Activated T-cell treated with anti-CD3 and anti-CD28 coated beads, Interleukin-2, amount 50 U/mL, for 72 hours (primary cell): ENCODE results near the gene VAT1. TPM values are rescaled to one million over a fixed set of nuclear protein-coding genes. Genes with fewer than 3 reads are reported as not detected.

ENCODE experiments used
- ATAC-seq, 2 donors: fragments of 150-1000 bp; cut with Tn5 transposase; replicated peaks in 1 of 2; 2 replicates each; pipeline ENCODE4 v1.10.0; 2021; ENCODE audit warnings: moderate library complexity in 2 of 2, mild to moderate bottlenecking in 1 of 2
- DNase-seq, 2 donors: peaks; one replicate each; pipeline ENCODE4 v3.0.0; 2021 to 2022; ENCODE audit warnings: mixed read lengths in 1 of 2
- H3K27ac Mint-ChIP-seq: one replicate; pipeline ENCODE4 v1.8.0; 2022; ENCODE audit warnings: mild to moderate bottlenecking, moderate library complexity, mixed read lengths
- H3K27me3 Mint-ChIP-seq: one replicate; pipeline ENCODE4 v1.8.0; 2022; ENCODE audit warnings: low read depth, mixed read lengths
- H3K36me3 Mint-ChIP-seq, 2 donors: one replicate each; pipeline ENCODE4 v1.8.0; 2022; ENCODE audit warnings: mixed read lengths in 2 of 2, mild to moderate bottlenecking in 1 of 2; ENCODE audit not compliant: insufficient read depth in 2 of 2
- H3K4me1 Mint-ChIP-seq: one replicate; pipeline ENCODE4 v1.8.0; 2022; ENCODE audit warnings: low read depth, mixed read lengths
- H3K4me3 Mint-ChIP-seq, 2 donors: one replicate each; pipeline ENCODE4 v1.8.0; 2022; ENCODE audit warnings: mild to moderate bottlenecking in 2 of 2, mixed read lengths in 2 of 2, moderate library complexity in 2 of 2
- H3K9me3 Mint-ChIP-seq, 2 donors: one replicate each; pipeline ENCODE4 v1.8.0; 2022; ENCODE audit warnings: mixed read lengths in 2 of 2
- total RNA-seq, 2 donors: library from RNA; stranded (reverse); gene quantifications; one replicate each; pipeline ENCODE4 v1.2.3, GENCODE V29; 2022

VAT1 gene
- total RNA-seq, 2 donors from 2014 or later, result 13.2 to 23.2 TPM

GRCh38 chr17:43040655-43041054, 18.5 kb upstream of the VAT1 start:
- Mint-ChIP-seq H3K4me1 (no peaks in the 10 kb centered on the region), H3K36me3 (peaks cover 0 to 3% of the 10 kb centered on the region in 2 donors), H3K9me3 (no peaks in the 10 kb centered on the region), H3K27me3 (no peaks in the 10 kb centered on the region), H3K4me3 (no peak overlapping the region), H3K27ac (no peak overlapping the region)
- no peak for DNase-seq
- ATAC-seq, result no peak

- H3K27me3 Mint-ChIP-seq, result no peaks in the 10 kb centered on the region
- no peak overlapping the region for H3K27ac Mint-ChIP-seq
- no peaks in the 10 kb centered on the region for H3K4me1 Mint-ChIP-seq
- no peaks in the 10 kb centered on the region for H3K9me3 Mint-ChIP-seq
- no peak for DNase-seq
- peaks cover 0 to 3% of the 10 kb centered on the region in 2 donors for H3K36me3 Mint-ChIP-seq
- no peak overlapping the region for H3K4me3 Mint-ChIP-seq
- ATAC-seq, result no peak
Measured at GRCh38 chr17:43039646-43040045, 17.5 kb upstream of the VAT1 start.

- no peak overlapping the region for H3K4me3 Mint-ChIP-seq
- H3K9me3 Mint-ChIP-seq, result no peaks in the 10 kb centered on the region
- H3K27me3 Mint-ChIP-seq, result no peaks in the 10 kb centered on the region
- DNase-seq (no peak), ATAC-seq (no peak)
- H3K27ac Mint-ChIP-seq, result no peak overlapping the region
- H3K4me1 Mint-ChIP-seq, result no peaks in the 10 kb centered on the region
- no peaks in the 10 kb centered on the region for H3K36me3 Mint-ChIP-seq
Measured at GRCh38 chr17:43034894-43035293, 12.7 kb upstream of the VAT1 start.

GRCh38 chr17:43033948-43034881, 12.0 kb upstream of the VAT1 start:
- no peaks in the 10 kb centered on the region for H3K27me3 Mint-ChIP-seq
- no peak overlapping the region for H3K27ac Mint-ChIP-seq
- no peak for DNase-seq
- no peaks in the 10 kb centered on the region for H3K36me3 Mint-ChIP-seq
- no peak overlapping the region for H3K4me3 Mint-ChIP-seq
- ATAC-seq, result no peak
- no peaks in the 10 kb centered on the region for H3K4me1 Mint-ChIP-seq
- no peaks in the 10 kb centered on the region for H3K9me3 Mint-ChIP-seq

- Mint-ChIP-seq H3K36me3 (no peaks in the 10 kb centered on the region), H3K27ac (no peak overlapping the region), H3K4me1 (no peaks in the 10 kb centered on the region), H3K4me3 (no peak overlapping the region), H3K27me3 (no peaks in the 10 kb centered on the region), H3K9me3 (no peaks in the 10 kb centered on the region)
- no peak for DNase-seq
- ATAC-seq, result no peak
Measured at GRCh38 chr17:43031666-43032065, 9.5 kb upstream of the VAT1 start.

DNA sequence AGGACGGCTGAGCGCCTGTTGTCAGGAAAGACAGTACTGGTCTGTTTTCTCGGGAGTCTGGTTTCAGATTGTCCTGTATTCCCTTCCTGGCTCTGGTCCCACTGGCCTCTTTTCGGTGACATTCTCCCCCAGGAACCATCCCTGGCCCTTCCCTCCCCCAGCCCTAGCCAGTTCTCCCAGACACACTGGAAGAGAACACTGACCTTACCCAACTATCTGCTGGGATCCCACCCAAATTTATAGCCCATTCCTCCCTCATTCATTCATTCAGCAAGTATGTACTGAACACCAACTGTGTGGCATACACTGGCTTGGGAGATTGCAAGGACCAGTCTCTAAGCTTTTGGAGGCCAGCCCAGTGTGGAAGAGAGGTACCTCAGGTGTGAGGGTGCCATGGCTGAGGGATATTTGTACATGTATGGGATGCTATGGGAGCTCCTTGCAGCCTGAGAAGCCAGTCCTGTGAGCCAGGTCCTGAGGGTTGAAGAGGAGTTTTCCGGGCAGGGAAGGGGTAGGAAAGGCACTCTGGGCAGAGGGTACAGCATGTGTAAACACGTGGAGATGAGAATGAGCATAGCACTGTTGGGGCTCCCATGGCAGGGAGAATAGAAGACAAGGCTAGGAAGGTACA, 8.1 kb upstream of the VAT1 start:
- ATAC-seq (no peak), DNase-seq (no peak)
- Mint-ChIP-seq H3K36me3 (no peaks in the 10 kb centered on the region), H3K27me3 (peaks cover 8% of the 10 kb centered on the region), H3K27ac (no peak overlapping the region), H3K9me3 (no peaks in the 10 kb centered on the region), H3K4me1 (peaks cover 4% of the 10 kb centered on the region), H3K4me3 (no peak overlapping the region)

GRCh38 chr17:43028221-43028861, 6.2 kb upstream of the VAT1 start:
- H3K27ac Mint-ChIP-seq, result no peak overlapping the region
- no peaks in the 10 kb centered on the region for H3K36me3 Mint-ChIP-seq
- no peaks in the 10 kb centered on the region for H3K9me3 Mint-ChIP-seq
- ATAC-seq (no peak), DNase-seq (no peak)
- peaks cover 13% of the 10 kb centered on the region for H3K4me1 Mint-ChIP-seq
- H3K4me3 Mint-ChIP-seq, result no peak overlapping the region
- peaks cover 9% of the 10 kb centered on the region for H3K27me3 Mint-ChIP-seq

DNA sequence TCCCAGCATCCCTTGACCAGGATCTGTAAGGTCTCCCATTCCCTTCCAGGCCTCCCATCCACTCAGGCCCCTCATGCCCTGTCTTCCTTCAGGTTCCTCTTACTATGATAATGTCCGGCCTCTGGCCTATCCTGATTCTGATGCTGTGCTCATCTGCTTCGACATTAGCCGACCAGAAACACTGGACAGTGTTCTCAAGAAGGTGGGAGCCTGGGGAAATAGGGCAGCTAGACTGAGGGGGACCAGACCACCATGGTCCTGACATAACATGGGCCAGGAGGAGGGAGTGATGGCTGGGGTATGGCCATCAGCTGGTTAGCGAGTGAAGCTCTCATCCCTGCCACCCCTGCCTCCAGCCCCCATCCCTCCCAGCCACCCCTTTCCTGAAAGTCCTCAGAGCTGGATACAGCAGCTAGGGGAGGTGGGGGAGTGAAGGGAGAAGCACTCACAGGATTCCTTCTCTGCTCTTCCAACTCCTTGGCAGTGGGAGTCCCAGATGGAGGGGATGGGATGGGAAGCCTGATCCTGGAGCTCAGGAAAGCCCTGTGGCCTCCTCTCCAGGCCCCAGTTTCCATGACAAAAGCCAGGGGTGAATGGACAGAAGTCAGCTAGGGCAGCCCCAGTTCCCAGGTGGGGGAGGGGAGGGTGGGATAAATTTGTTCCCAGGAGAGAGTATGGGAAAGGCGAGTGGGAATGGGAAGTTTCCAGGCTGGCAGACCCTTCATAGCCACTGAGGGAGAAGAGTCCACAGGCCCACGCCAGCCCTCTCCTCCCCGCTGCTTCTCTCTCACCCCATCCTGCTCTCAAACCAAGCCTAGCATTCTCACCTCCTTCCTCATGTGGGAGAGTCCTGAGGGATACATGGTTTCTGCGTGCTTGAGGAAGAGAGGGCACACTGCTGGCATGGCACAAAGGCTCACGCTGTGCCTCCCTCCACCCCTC, 5.2 kb upstream of the VAT1 start:
- peaks cover 13% of the 10 kb centered on the region for H3K4me1 Mint-ChIP-seq
- ATAC-seq (no peak), DNase-seq (no peak)
- peaks cover 9% of the 10 kb centered on the region for H3K27me3 Mint-ChIP-seq
- H3K4me3 Mint-ChIP-seq, result no peak overlapping the region
- H3K36me3 Mint-ChIP-seq, result no peaks in the 10 kb centered on the region
- H3K27ac Mint-ChIP-seq, result no peak overlapping the region
- no peaks in the 10 kb centered on the region for H3K9me3 Mint-ChIP-seq

DNA sequence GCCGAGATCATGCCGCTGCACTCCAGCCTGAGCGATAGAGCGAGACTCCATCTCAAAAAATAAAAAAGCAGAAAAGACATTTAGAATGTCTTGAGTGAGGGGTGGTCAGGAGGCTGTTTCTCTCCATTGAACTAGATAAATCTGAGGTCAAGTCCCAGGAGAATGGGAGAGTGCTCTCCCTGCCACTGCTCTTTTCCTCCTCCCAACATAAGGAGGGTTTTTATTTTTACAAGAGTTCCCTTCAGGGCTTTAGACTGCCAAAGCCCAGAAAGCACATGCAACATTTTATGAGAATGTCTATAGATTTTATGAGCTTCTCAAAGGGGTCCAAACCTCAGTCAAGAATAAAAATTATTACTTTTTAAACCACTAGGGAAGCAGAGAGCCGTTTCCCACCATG, 4.4 kb upstream of the VAT1 start:
- peaks cover 13% of the 10 kb centered on the region for H3K4me1 Mint-ChIP-seq
- H3K27ac Mint-ChIP-seq, result no peak overlapping the region
- H3K4me3 Mint-ChIP-seq, result no peak overlapping the region
- no peak for ATAC-seq
- H3K36me3 Mint-ChIP-seq, result no peaks in the 10 kb centered on the region
- no peaks in the 10 kb centered on the region for H3K9me3 Mint-ChIP-seq
- DNase-seq, result no peak
- H3K27me3 Mint-ChIP-seq, result peaks cover 9% of the 10 kb centered on the region

DNA sequence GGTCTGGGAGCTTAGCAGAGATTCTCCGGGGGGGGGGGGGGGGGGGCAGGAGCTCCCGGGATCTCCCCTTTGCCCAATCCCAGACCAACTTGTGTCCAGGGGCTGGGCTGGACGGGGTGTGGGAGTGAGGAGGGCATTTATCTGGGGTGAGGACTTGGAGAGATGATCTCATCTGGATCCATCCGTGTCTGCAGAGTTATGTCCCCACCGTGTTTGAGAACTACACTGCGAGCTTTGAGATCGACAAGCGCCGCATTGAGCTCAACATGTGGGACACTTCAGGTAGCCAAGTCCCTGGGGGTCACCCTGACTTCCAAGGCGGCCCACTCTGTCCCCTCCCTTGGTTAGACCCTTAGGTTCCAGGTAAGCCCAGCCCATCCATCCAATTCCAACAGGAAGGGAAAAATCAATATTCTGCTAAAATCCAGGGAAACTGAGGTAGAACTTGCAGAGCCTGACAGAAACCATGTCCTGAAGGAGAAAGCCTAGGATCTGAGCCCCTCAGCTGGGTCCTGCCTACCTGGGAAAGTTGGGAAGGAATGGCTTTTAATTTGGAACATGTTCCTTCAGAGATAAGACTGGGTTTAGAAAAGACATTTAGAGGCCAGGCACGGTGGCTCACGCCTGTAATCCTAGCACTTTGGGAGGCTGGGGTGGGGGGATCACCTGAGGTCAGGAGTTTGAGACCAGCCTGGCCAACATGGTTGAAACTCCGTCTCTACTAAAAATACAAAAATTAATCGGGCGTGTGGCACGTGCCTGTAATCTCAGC, 3.8 kb upstream of the VAT1 start:
- DNase-seq (no peak), ATAC-seq (no peak)
- H3K9me3 Mint-ChIP-seq, result no peaks in the 10 kb centered on the region
- no peak overlapping the region for H3K27ac Mint-ChIP-seq
- no peaks in the 10 kb centered on the region for H3K36me3 Mint-ChIP-seq
- H3K4me1 Mint-ChIP-seq, result peaks cover 17% of the 10 kb centered on the region
- peaks cover 9% of the 10 kb centered on the region for H3K27me3 Mint-ChIP-seq
- peak overlapping the region; percentile 81 to 85 for H3K4me3 Mint-ChIP-seq

DNA sequence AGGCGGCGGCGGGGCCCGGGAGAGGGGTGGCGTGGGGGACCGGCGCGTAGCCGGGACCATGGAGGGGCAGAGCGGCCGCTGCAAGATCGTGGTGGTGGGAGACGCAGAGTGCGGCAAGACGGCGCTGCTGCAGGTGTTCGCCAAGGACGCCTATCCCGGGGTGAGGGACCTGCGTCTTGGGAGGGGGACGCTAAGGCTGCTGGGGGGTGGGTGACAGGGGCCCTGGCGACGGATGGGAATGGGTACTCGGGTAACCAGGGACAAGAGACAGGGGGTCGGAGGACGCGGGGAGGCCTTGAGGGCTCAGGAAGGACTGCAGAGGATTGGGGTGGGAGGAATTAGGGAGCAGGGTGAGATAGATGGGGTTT, 3.1 kb upstream of the VAT1 start:
- Mint-ChIP-seq H3K36me3 (no peaks in the 10 kb centered on the region), H3K4me1 (peaks cover 19% of the 10 kb centered on the region), H3K9me3 (no peaks in the 10 kb centered on the region), H3K4me3 (peak overlapping the region; percentile 81 to 85), H3K27me3 (peaks cover 9% of the 10 kb centered on the region), H3K27ac (peak overlapping the region; percentile 46)
- ATAC-seq (no peak), DNase-seq (no peak)
